ENCODE measurements around the gene HCFC1R1. TPM values are rescaled to one million over a fixed set of nuclear protein-coding genes. Genes with fewer than 3 reads are reported as not detected.
A peak's percentile ranks its signal among the peaks of the same experiment; 100 is the strongest.

Gene HCFC1R1
- total and polyA plus RNA-seq, 2 of the 8 experiments (the other 6 are each of a cell fraction or from before 2014, with no cell fraction given) = 72.7 to 138 TPM

- Histone ChIP-seq H3K14ac (ENCODE audit: insufficient read length) (no peak overlapping the region), H2AK5ac (ENCODE audit: low read depth, low read length) (no peak overlapping the region), H3K23ac (ENCODE audit: insufficient read length) (no peak overlapping the region), H4K20me1 (replicated peaks in 1 of 2; ENCODE audit: control insufficient read depth in 1 of 2, insufficient read depth in 2 of 2, low read length in 2 of 2) (peaks cover 4 to 7% of the 10 kb centered on the region in 2 experiments), H2BK12ac (ENCODE audit: low read depth, low read length) (peak overlapping the region; percentile 84; the same call in 1 of the 2 replicates), H2BK15ac (ENCODE audit: low read length) (peak overlapping the region; percentile 95; the same call in 1 of the 2 replicates), H3K9me3 (ENCODE audit: insufficient read depth in 2 of 2, low read depth in 1 of 2, low read length in 1 of 2) (no peaks in the 10 kb centered on the region), H3K4me1 (replicated peaks in 1 of 4; ENCODE audit: control insufficient read depth in 3 of 4, insufficient read depth in 4 of 4, low read length in 3 of 4) (peaks cover 5 to 19% (median 6%) of the 10 kb centered on the region in 4 experiments; a peak in 6 of 7 replicates), H2BK5ac (ENCODE audit: low read depth, low read length) (peak overlapping the region; percentile 60; the same call in 1 of the 2 replicates), H3K4me3 (ENCODE audit: extremely low read depth in 1 of 4, insufficient read depth in 2 of 4, low read depth in 3 of 4, low read length in 4 of 4) (peak overlapping the region in 3 of 4 experiments; percentile 27 to 86 (median 38); a peak in 4 of 8 replicates), H3K56ac (replicated peaks; ENCODE audit: insufficient read length, low read depth, low read length) (no peak overlapping the region), H2AFZ (ENCODE audit: low read length) (0 out of 2 replicates have a peak overlapping the region, but pooled peaks have one; percentile 52), H3K23me2 (ENCODE audit: low read depth, low read length) (peaks cover 6% of the 10 kb centered on the region; the same call in 1 of the 2 replicates), H4K5ac (ENCODE audit: insufficient read length, low read depth, low read length) (peak overlapping the region; percentile 65), H3K18ac (ENCODE audit: extremely low read depth, low read length) (peak overlapping the region; percentile 78), H2BK20ac (ENCODE audit: low read length) (0 out of 2 replicates have a peak overlapping the region, but pooled peaks have one; percentile 34), H2BK120ac (replicated peaks; ENCODE audit: low read depth, low read length) (no peak overlapping the region), H3K4me2 (ENCODE audit: insufficient read depth in 1 of 2, low read depth in 2 of 2, low read length in 2 of 2) (peak overlapping the region; percentile 10 to 79; a peak in 3 of 4 replicates), H3K4ac (replicated peaks; ENCODE audit: insufficient read length, low read depth, low read length) (peak overlapping the region; percentile 9), H4K91ac (replicated peaks; ENCODE audit: insufficient read length, low read length) (peak overlapping the region; percentile 86), H3K9ac (replicated peaks in 1 of 4; ENCODE audit: extremely low read depth in 1 of 4, low read depth in 3 of 4, low read length in 3 of 4) (0 out of 7 replicates have a peak overlapping the region, but pooled peaks of 2 of the 4 experiments have one; percentile 3 to 13), H3K27ac (ENCODE audit: low read depth, low read length) (no peak overlapping the region), H3K36me3 (ENCODE audit: control insufficient read depth in 2 of 4, insufficient read depth in 4 of 4, low read length in 3 of 4) (no peaks in the 10 kb centered on the region), H4K8ac (ENCODE audit: extremely low read depth, insufficient read depth, low read length) (0 out of 2 replicates have a peak overlapping the region, but pooled peaks have one; percentile 58), H3K79me1 (ENCODE audit: low read depth, low read length) (no peaks in the 10 kb centered on the region), H3K79me2 (ENCODE audit: control insufficient read depth in 1 of 2, insufficient read depth in 2 of 2, low read length in 2 of 2) (no peaks in the 10 kb centered on the region), H3K27me3 (replicated peaks in 1 of 4; ENCODE audit: control insufficient read depth in 3 of 4, extremely low read depth in 1 of 4, insufficient read depth in 3 of 4, low read length in 3 of 4) (no peaks in the 10 kb centered on the region; a peak in 1 of 7 replicates)
- FAIRE-seq = no peak
- CTCF ChIA-PET (ENCODE audit: partially characterized antibody) = interaction anchor here (0.5 to 8.3 kb wide), 30 partner anchors 9 to 740 kb away, joined by 3 to 88 read pairs (median 6); partner anchors contain the start of genes MMP25, ZNF205, ZNF213 and ZSCAN10
- POLR2A ChIA-PET (ENCODE audit: partially characterized antibody) = interaction anchor here (0.8 to 12.7 kb wide), 19 partner anchors 9 to 124 kb away, joined by 3 to 140 read pairs (median 5); partner anchors contain the start of genes CLDN6, CLDN9, HCFC1R1 and THOC6
- 73% methylated on average over 8 of the region's 9 CpGs; no CpG with 5 or more reads in 1 of the 2 experiments for WGBS, 2 experiments (ENCODE audit: extremely low coverage in 1 of 2, insufficient coverage in 1 of 2, insufficient read length in 1 of 2, insufficient replicate concordance in 2 of 2, low coverage in 1 of 2, low lambda C conversion rate in 2 of 2, missing lambda C conversion rate in 1 of 2)
- no peak for DNase-seq (ENCODE audit: low read depth in 1 of 2, low spot score in 2 of 2)
- TF ChIP-seq CREB1 (IDR thresholded peaks at IDR 0.05) (no peak), BCL11A (IDR thresholded peaks at IDR 0.05; ENCODE audit: low read depth in 2 of 2, low read length in 2 of 2) (no peak), TAF7 (optimal IDR thresholded peaks at IDR 0.05; ENCODE audit: borderline replicate concordance, low read depth, low read length) (no peak), POLR2A (IDR thresholded peaks at IDR 0.05; ENCODE audit: control extremely low read depth in 1 of 2, low read depth in 2 of 2, low read length in 2 of 2) (no peak), SP4 (IDR thresholded peaks at IDR 0.05; ENCODE audit: low read length) (no peak), NANOG (IDR thresholded peaks at IDR 0.05; ENCODE audit: insufficient read depth, low read depth, low read length, poor library complexity, severe bottlenecking) (no peak), SAP30 (IDR thresholded peaks at IDR 0.05; ENCODE audit: insufficient read depth, insufficient replicate concordance, low read length) (no peak), KDM5A (IDR thresholded peaks at IDR 0.05; ENCODE audit: low read length) (no peak), CEBPB (IDR thresholded peaks at IDR 0.05; ENCODE audit: low read depth, low read length) (no peak), CBX8 (IDR thresholded peaks at IDR 0.05; ENCODE audit: borderline replicate concordance, low read depth, low read length) (no peak), EGR1 (IDR thresholded peaks at IDR 0.05; ENCODE audit: borderline replicate concordance, low read depth, low read length) (no peak), POU5F1 (IDR thresholded peaks at IDR 0.05; ENCODE audit: low read depth, low read length) (no peak), CHD2 (IDR thresholded peaks at IDR 0.05; ENCODE audit: low read length) (no peak)
These were observed 36.0 kb upstream of the HCFC1R1 start for GRCh38 chr16:3059723-3060242.

Measured in H1 (cell line).